ENCODE data around the gene HMGN4. TPM values are rescaled to one million over a fixed set of nuclear protein-coding genes. Genes with fewer than 3 reads are reported as not detected.

Gene HMGN4
- total and polyA plus RNA-seq, 2 of the 8 experiments (the other 6 are each of a cell fraction or from before 2014, with no cell fraction given) = 23.4 to 66.4 TPM

GRCh38 chr6:26520237-26520849 lies 17.8 kb upstream of the HMGN4 start (continued):
- TF ChIP-seq SIRT6 (IDR thresholded peaks at IDR 0.05; ENCODE audit: low read length) (no peak), SP1 (IDR thresholded peaks at IDR 0.05; ENCODE audit: low read depth, low read length) (no peak), MAFK (IDR thresholded peaks at IDR 0.05; ENCODE audit: low read depth, low read length) (0 out of 2 replicates have a peak, but pooled peaks have one; percentile 3), NANOG (IDR thresholded peaks at IDR 0.05; ENCODE audit: insufficient read depth, low read depth, low read length, poor library complexity, severe bottlenecking) (no peak), SIN3A (conservative IDR thresholded peaks at IDR 0.05 in 1 of 2, IDR thresholded peaks at IDR 0.05 in 1 of 2; ENCODE audit: low read depth in 1 of 2, low read length in 2 of 2) (peak in 1 of 2 experiments; percentile 75; a peak in 2 of 4 replicates), MAX (IDR thresholded peaks at IDR 0.05) (peak; percentile 97), CHD2 (IDR thresholded peaks at IDR 0.05; ENCODE audit: low read length) (no peak), ZNF274 (IDR thresholded peaks at IDR 0.05; ENCODE audit: borderline replicate concordance, extremely low read depth, low read length) (no peak), HDAC6 (IDR thresholded peaks at IDR 0.05; ENCODE audit: low read depth, low read length) (no peak), EGR1 (IDR thresholded peaks at IDR 0.05; ENCODE audit: borderline replicate concordance, low read depth, low read length) (no peak), EZH2 (IDR thresholded peaks at IDR 0.05; ENCODE audit: low read depth, low read length, severe bottlenecking) (no peak), EP300 (IDR thresholded peaks at IDR 0.05; ENCODE audit: borderline replicate concordance in 1 of 2, low read depth in 2 of 2, low read length in 2 of 2) (no peak)
- TF ChIP-seq, protein P1, sequence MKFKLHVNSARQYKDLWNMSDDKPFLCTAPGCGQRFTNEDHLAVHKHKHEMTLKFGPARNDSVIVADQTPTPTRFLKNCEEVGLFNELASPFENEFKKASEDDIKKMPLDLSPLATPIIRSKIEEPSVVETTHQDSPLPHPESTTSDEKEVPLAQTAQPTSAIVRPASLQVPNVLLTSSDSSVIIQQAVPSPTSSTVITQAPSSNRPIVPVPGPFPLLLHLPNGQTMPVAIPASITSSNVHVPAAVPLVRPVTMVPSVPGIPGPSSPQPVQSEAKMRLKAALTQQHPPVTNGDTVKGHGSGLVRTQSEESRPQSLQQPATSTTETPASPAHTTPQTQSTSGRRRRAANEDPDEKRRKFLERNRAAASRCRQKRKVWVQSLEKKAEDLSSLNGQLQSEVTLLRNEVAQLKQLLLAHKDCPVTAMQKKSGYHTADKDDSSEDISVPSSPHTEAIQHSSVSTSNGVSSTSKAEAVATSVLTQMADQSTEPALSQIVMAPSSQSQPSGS (IDR thresholded peaks at IDR 0.05; ENCODE audit: low read length) = no peak
- TF ChIP-seq, protein P2, sequence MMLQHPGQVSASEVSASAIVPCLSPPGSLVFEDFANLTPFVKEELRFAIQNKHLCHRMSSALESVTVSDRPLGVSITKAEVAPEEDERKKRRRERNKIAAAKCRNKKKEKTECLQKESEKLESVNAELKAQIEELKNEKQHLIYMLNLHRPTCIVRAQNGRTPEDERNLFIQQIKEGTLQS (IDR thresholded peaks at IDR 0.05; ENCODE audit: insufficient read depth, low read depth, low read length) = no peak
- TF ChIP-seq, protein P3, sequence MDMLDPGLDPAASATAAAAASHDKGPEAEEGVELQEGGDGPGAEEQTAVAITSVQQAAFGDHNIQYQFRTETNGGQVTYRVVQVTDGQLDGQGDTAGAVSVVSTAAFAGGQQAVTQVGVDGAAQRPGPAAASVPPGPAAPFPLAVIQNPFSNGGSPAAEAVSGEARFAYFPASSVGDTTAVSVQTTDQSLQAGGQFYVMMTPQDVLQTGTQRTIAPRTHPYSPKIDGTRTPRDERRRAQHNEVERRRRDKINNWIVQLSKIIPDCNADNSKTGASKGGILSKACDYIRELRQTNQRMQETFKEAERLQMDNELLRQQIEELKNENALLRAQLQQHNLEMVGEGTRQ (IDR thresholded peaks at IDR 0.05; ENCODE audit: low read length) = peak; percentile 58
